B cell (primary cell): Measurements from ENCODE around the gene CENPV. TPM values are rescaled to one million over a fixed set of nuclear protein-coding genes. Genes with fewer than 3 reads are reported as not detected.
"Not testable (repeated sequence)": the region's sequence is repeated elsewhere in the genome, so short reads cannot be mapped to it uniquely, and the experiment has no call there.

Experiments
- ATAC-seq: fragments of 200-7000 bp; cut with Tn5 transposase; one replicate; pipeline ENCODE4 v1.10.0; 2021; ENCODE audit warnings: low read depth, mild to moderate bottlenecking, moderate number of reproducible peaks, moderate library complexity
- CTCF ChIA-PET: fragments of 350-600 bp; sonication (Branson Sonifier 250); formaldehyde crosslinking; loops from one replicate; lab custom pipeline; 2021; ENCODE audit warnings: antibody characterized with exemption, inconsistent platforms; lab: Charles Lee
- POLR2A ChIA-PET: fragments of 350-600 bp; sonication (Branson Sonifier 250); formaldehyde crosslinking; loops from one replicate; lab custom pipeline; 2021; ENCODE audit warnings: antibody characterized with exemption; lab: Charles Lee
- DNase-seq: peaks from one replicate; pipeline ENCODE4 v3.0.0; 2013
- H2AFZ ChIP-seq: 2 replicates; pipeline ENCODE4 v1.6.1; 2012; ENCODE audit warnings: mild to moderate bottlenecking, low read depth, low read length; ENCODE audit not compliant: insufficient read depth, poor library complexity, severe bottlenecking
- H3K27ac ChIP-seq, 2 donors: 1 replicate in 1 of 2; 2 replicates in 1 of 2; pipeline ENCODE4 v1.5.1; 2012 to 2013; ENCODE audit warnings: low read length in 2 of 2, mild to moderate bottlenecking in 2 of 2, moderate library complexity in 1 of 2
- H3K27me3 ChIP-seq, 4 experiments: fragments of 200-600 bp in 1 of 4; sonication (generic) in 1 of 4; replicated peaks in 1 of 4; 1 replicate in 2 of 4; 2 replicates in 2 of 4; pipeline versions ENCODE4 v1.6.1 to v1.7.0; 2013 to 2016; ENCODE audit warnings: low read length in 3 of 4, mild to moderate bottlenecking in 2 of 4, mixed read lengths in 1 of 4, moderate library complexity in 1 of 4; ENCODE audit not compliant: insufficient read depth in 4 of 4, control insufficient read depth in 3 of 4; ENCODE audit errors: control extremely low read depth in 1 of 4
- H3K36me3 ChIP-seq, 2 experiments: replicated peaks in 1 of 2; 1 replicate in 1 of 2; 2 replicates in 1 of 2; pipeline versions ENCODE4 v1.6.1 to v1.7.1; 2013; ENCODE audit warnings: low read length in 1 of 2; ENCODE audit not compliant: insufficient read depth in 2 of 2, control insufficient read depth in 1 of 2; ENCODE audit errors: control extremely low read depth in 1 of 2, extremely low read depth in 1 of 2
- H3K4me1 ChIP-seq, 2 donors: fragments of 200-600 bp in 1 of 2; sonication (generic) in 1 of 2; 1 replicate in 1 of 2; 2 replicates in 1 of 2; pipeline versions ENCODE4 v1.5.1 to v1.6.1; 2013 to 2017; ENCODE audit warnings: low read length in 2 of 2; ENCODE audit not compliant: control insufficient read depth in 2 of 2, insufficient read depth in 2 of 2
- H3K4me2 ChIP-seq: replicated peaks from 2 replicates; pipeline ENCODE3; 2012; ENCODE audit warnings: mild to moderate bottlenecking, low read depth, low read length; ENCODE audit not compliant: poor library complexity, severe bottlenecking
- H3K4me3 ChIP-seq, 5 experiments: fragments of 200-600 bp in 1 of 5; sonication (generic) in 1 of 5; 1 replicate in 3 of 5; 2 replicates in 2 of 5; pipeline versions ENCODE4 v1.5.1 to v1.7.0; 2011 to 2016; ENCODE audit warnings: low read length in 4 of 5, mild to moderate bottlenecking in 4 of 5, low read depth in 2 of 5, control low read depth in 1 of 5, moderate library complexity in 1 of 5; ENCODE audit not compliant: insufficient read depth in 1 of 5; ENCODE audit errors: control extremely low read depth in 1 of 5, extremely low read depth in 1 of 5
- H3K79me2 ChIP-seq: fragments of 200-600 bp; sonication (generic); one replicate; pipeline ENCODE4 v1.6.0; 2016; ENCODE audit warnings: low read length; ENCODE audit not compliant: control insufficient read depth, insufficient read depth
- H3K9ac ChIP-seq: fragments of 200-600 bp; sonication (generic); 2 replicates; pipeline ENCODE4 v1.6.1; 2017; ENCODE audit warnings: mild to moderate bottlenecking, low read length, moderate library complexity
- H3K9me3 ChIP-seq, 3 donors: one replicate each; pipeline versions ENCODE4 v1.6.1 to v1.7.1; 2013; ENCODE audit warnings: low read length in 2 of 3; ENCODE audit not compliant: control insufficient read depth in 2 of 3, insufficient read depth in 1 of 3; ENCODE audit errors: control extremely low read depth in 1 of 3
- H4K20me1 ChIP-seq: 2 replicates; pipeline ENCODE4 v1.6.0; 2012; ENCODE audit warnings: mild to moderate bottlenecking, low read length; ENCODE audit not compliant: insufficient read depth, control insufficient read depth, poor library complexity, severe bottlenecking
- H3K27ac Mint-ChIP-seq: one replicate; pipeline ENCODE4 v1.8.0; 2021; ENCODE audit warnings: mixed read lengths
- H3K27me3 Mint-ChIP-seq: one replicate; pipeline ENCODE4 v1.8.0; 2021; ENCODE audit warnings: mixed read lengths
- H3K4me1 Mint-ChIP-seq: one replicate; pipeline ENCODE4 v1.8.0; 2021; ENCODE audit warnings: mixed read lengths
- H3K4me3 Mint-ChIP-seq: one replicate; pipeline ENCODE4 v1.8.0; 2021; ENCODE audit warnings: mixed read lengths
- H3K9me3 Mint-ChIP-seq: one replicate; pipeline ENCODE4 v1.8.0; 2022; ENCODE audit warnings: mixed read lengths; ENCODE audit not compliant: insufficient read depth
- CTCF ChIP-seq: fragments of 200-600 bp; IDR thresholded peaks from one replicate; pipeline ENCODE4 v1.8.0; 2022; ENCODE audit warnings: antibody characterized with exemption, mild to moderate bottlenecking
- EZH2 ChIP-seq: IDR thresholded peaks from 2 replicates; pipeline ENCODE4 v1.6.1; 2012; ENCODE audit warnings: borderline replicate concordance, low read depth, mild to moderate bottlenecking, moderate library complexity, low read length; ENCODE audit not compliant: insufficient read depth, poor library complexity, severe bottlenecking
- WGBS: methylation state at CpG from one replicate; pipeline ENCODE4 v1.1.5; 2013; ENCODE audit warnings: missing lambda C conversion rate; ENCODE audit not compliant: insufficient coverage; 5-methylcytosine and 5-hydroxymethylcytosine counted together
- intact Hi-C: fragments of 100-400 bp; cut with micrococcal nuclease; formaldehyde crosslinking; loops from one replicate; pipeline ENCODE4 v1.10.0; 2022
- polyA plus RNA-seq: library from polyadenylated mRNA; depleted of rRNA; stranded (reverse); fragments of >200 nt; gene quantifications from 2 replicates; pipeline ENCODE4 v1.2.3, GENCODE V29; 2012
- total RNA-seq, 2 donors: library from RNA; stranded (reverse); fragments of 120-200 nt in 1 of 2; gene quantifications; 1 replicate in 1 of 2; 2 replicates in 1 of 2; pipeline versions ENCODE4 v1.2.3 to v1.2.4, GENCODE V29; 2013 to 2022

CENPV gene
- total and polyA plus RNA-seq, 2 donors (not counting 1 experiment from before 2014, with no cell fraction given) = 15.8 to 28.1 TPM

DNA sequence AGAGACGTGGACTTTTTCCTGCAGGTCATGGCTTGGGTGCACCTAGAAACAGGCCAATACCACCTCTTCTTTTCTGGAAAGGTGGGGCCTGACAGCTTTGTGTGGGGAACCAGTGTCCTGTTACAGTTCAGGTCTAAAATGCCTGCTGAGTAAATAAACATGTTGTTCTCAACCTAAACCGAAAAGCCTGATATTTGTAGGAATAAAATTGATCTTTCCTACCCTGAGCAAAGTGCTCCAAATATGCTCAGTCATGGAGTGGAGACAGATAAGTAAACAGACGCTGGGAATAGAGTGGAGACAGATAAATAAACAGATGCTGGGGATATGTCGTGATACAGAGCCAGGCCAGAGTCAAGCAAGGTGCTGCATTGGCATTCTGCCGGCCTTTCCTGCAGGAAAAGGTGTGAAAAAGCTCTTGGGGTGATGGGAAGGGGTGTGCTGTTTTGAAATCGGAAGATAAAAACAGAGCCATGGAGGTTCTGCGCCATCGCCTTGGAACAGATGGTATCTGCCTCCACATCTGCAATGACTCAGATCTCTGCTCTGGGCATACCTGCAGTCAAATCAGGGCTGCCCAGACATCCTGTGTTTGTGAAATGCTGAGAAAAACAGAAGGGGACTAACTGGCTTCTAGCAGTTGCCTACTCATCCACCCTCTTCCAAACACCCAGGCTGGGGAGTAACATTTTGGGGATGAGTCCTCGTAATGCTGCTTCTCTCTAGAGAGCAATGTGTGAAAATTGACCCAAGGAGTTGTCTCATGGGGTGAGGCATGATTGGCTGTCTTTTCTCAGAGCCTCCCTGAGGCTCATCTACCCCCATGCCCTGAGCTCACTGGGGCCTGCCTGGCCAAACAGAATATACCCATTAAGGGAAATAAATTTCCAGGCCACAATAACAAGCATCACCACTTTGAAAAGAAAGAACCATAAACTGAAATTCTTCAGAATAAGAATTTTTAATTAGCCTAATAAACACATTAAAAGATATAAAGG, 45.3 kb upstream of the CENPV start:
- peaks cover 0 to 11% of the 10 kb centered on the region in 2 donors for H3K4me1 ChIP-seq
- peaks cover 13% of the 10 kb centered on the region for H3K4me1 Mint-ChIP-seq
- H3K79me2 ChIP-seq = no peaks in the 10 kb centered on the region
- ATAC-seq (peak; percentile 87), DNase-seq (no peak)
- POLR2A ChIA-PET = interaction anchor here (1.1 to 1.7 kb wide), 2 partner anchors 15 to 16 kb away, joined by 3 to 5 read pairs; partner anchors contain the start of gene TRPV2
- H3K27ac Mint-ChIP-seq = peak overlapping the region; percentile 81
- CTCF ChIA-PET = interaction anchor here (1.0 to 2.4 kb wide), 2 partner anchors 13 to 122 kb away, joined by 3 to 6 read pairs; no protein-coding TSS in a partner anchor
- no peaks in the 10 kb centered on the region for H3K36me3 ChIP-seq
- H3K4me3 Mint-ChIP-seq = peak overlapping the region; percentile 42
- peak overlapping the region; percentile 30 for H3K4me2 ChIP-seq
- TF ChIP-seq EZH2 (no peak), CTCF (no peak)
- no peaks in the 10 kb centered on the region for H4K20me1 ChIP-seq
- H3K27me3 Mint-ChIP-seq = peaks cover 2% of the 10 kb centered on the region
- H3K9me3 Mint-ChIP-seq = no peaks in the 10 kb centered on the region
- WGBS = 13% methylated on average over 3 of the region's 9 CpGs
- H3K9me3 ChIP-seq = no peaks in the 10 kb centered on the region
- H3K4me3 ChIP-seq = no peak overlapping the region
- peak overlapping the region; percentile 64 for H2AFZ ChIP-seq
- peaks cover 0 to 3% (median 0%) of the 10 kb centered on the region in 4 experiments for H3K27me3 ChIP-seq
- no peak overlapping the region for H3K9ac ChIP-seq
- no peak overlapping the region for H3K27ac ChIP-seq
- intact Hi-C loops = no loop called here

GRCh38 chr17:16396693-16397092, 43.4 kb upstream of the CENPV start:
- Mint-ChIP-seq H3K27ac (peak overlapping the region; percentile 55), H3K4me1 (peaks cover 13% of the 10 kb centered on the region)
- H3K36me3 ChIP-seq, intact Hi-C loops, H3K4me2 ChIP-seq, H3K9me3 ChIP-seq, H3K4me3 Mint-ChIP-seq, DNase-seq, H3K27me3 Mint-ChIP-seq, H2AFZ ChIP-seq, ATAC-seq, H3K4me3 ChIP-seq, H3K27ac ChIP-seq, H4K20me1 ChIP-seq, H3K9me3 Mint-ChIP-seq, H3K9ac ChIP-seq, H3K79me2 ChIP-seq, H3K27me3 ChIP-seq: not testable (repeated sequence)
- WGBS = 54% methylated on average over 1 of the region's 2 CpGs
- CTCF ChIA-PET = interaction anchor here (1.0 kb wide), 1 partner anchor 18 kb away, joined by 3 read pairs; no protein-coding TSS in a partner anchor
- POLR2A ChIA-PET = interaction anchor here (0.6 kb wide), 1 partner anchor 20 kb away, joined by 4 read pairs; no protein-coding TSS in a partner anchor
- H3K4me1 ChIP-seq = peaks cover 0 to 11% of the 10 kb centered on the region in 2 donors

DNA sequence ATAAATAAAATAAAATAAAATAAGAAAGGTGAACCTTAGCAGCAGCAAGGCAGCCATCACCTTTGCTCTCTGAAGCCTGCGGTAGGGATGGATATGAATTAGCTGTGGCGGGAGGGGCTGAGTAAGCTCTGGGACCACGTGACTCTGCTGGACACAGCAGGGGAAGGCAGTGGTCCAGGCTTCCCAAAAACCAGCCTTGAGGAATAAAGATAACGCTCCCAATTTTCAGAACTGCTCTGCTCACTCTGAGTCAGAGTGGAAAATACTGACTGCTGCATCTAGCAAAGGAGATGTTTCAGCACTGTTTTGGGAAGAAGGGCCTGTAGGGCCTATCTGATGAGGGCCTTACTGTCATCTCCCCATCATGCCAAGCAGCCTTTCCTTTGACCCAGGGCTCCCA, 42.6 kb upstream of the CENPV start:
- CTCF ChIA-PET = interaction anchor here (0.9 to 1.0 kb wide), 2 partner anchors 19 to 20 kb away, joined by 3 read pairs; partner anchors contain the start of gene TRPV2
- 94% methylated on average over 2 of the region's 4 CpGs for WGBS

More for the DNA sequence above, 42.6 kb upstream of the CENPV start:
- H3K27me3 ChIP-seq, DNase-seq, H3K4me2 ChIP-seq, POLR2A ChIA-PET, H3K9me3 Mint-ChIP-seq, H3K79me2 ChIP-seq, H2AFZ ChIP-seq, H3K4me3 Mint-ChIP-seq, H3K4me3 ChIP-seq, H3K9ac ChIP-seq, ATAC-seq, H3K27ac Mint-ChIP-seq, H4K20me1 ChIP-seq, H3K27me3 Mint-ChIP-seq, intact Hi-C loops, H3K36me3 ChIP-seq, H3K27ac ChIP-seq, H3K9me3 ChIP-seq: not testable (repeated sequence)
- peaks cover 13% of the 10 kb centered on the region for H3K4me1 Mint-ChIP-seq
- H3K4me1 ChIP-seq = peaks cover 0 to 11% of the 10 kb centered on the region in 2 donors
